GM19467 (cell line): Measurements from ENCODE around the gene ZNF775.
A peak's percentile ranks its signal among the peaks of the same experiment; 100 is the strongest.

Experiments used
- ATAC-seq: cut with Tn5 transposase; IDR thresholded peaks from one replicate; pipeline ENCODE4 v1.9.1; 2021; ENCODE audit warnings: mild to moderate bottlenecking, moderate library complexity; ENCODE audit not compliant: unreplicated experiment

ZNF775 gene

GRCh38 chr7:150368096-150368883, 10.8 kb upstream of the ZNF775 start, which contains the start of gene REPIN1:
Gene REPIN1, plus strand, starts transcription at chr7:150368822. Its CDS starts 890 bp downstream, at chr7:150369712.
- peak; percentile 50 for ATAC-seq

GRCh38 chr7:150368884-150369747, 10.0 kb upstream of the ZNF775 start:
- peak; percentile 15 for ATAC-seq

GRCh38 chr7:150369748-150370501, 9.2 kb upstream of the ZNF775 start:
- no peak for ATAC-seq

GRCh38 chr7:150370612-150371071, 8.5 kb upstream of the ZNF775 start:
- no peak for ATAC-seq

- ATAC-seq = no peak
These were observed 7.8 kb upstream of the ZNF775 start for GRCh38 chr7:150371131-150371995.

GRCh38 chr7:150371996-150372270, 7.2 kb upstream of the ZNF775 start:
- ATAC-seq = no peak

GRCh38 chr7:150372271-150373048, 6.7 kb upstream of the ZNF775 start:
- no peak for ATAC-seq

- ATAC-seq = no peak
These were observed 5.9 kb upstream of the ZNF775 start for GRCh38 chr7:150373049-150373801.

- ATAC-seq = no peak
These were observed 5.1 kb upstream of the ZNF775 start for GRCh38 chr7:150374026-150374425.

- no peak for ATAC-seq
These were observed 4.7 kb upstream of the ZNF775 start for GRCh38 chr7:150374472-150374871.

GRCh38 chr7:150375662-150376521, 3.2 kb upstream of the ZNF775 start:
- ATAC-seq = no peak

- ATAC-seq = no peak
These were observed 2.6 kb upstream of the ZNF775 start for GRCh38 chr7:150376560-150376959.

GRCh38 chr7:150377196-150377595, 1.9 kb upstream of the ZNF775 start:
- ATAC-seq = no peak

GRCh38 chr7:150377635-150378034, 1.5 kb upstream of the ZNF775 start:
- no peak for ATAC-seq

GRCh38 chr7:150378115-150378852, 846 bp upstream of the ZNF775 start:
- ATAC-seq = peak; percentile 19

- ATAC-seq = no peak
These were observed 580 bp downstream of the ZNF775 start for GRCh38 chr7:150379441-150380379.
